Gastrocnemius medialis (tissue), 4 donors: Measurements from ENCODE around the gene RNASE13.

Experiments
- CTCF ChIP-seq, 5 experiments: fragments of 450-650 bp in 3 of 5; fragments of 200-600 bp in 2 of 5; sonication (generic) in 2 of 5; IDR thresholded peaks in 4 of 5; conservative IDR thresholded peaks in 1 of 5; 1 replicate in 4 of 5; 2 replicates in 1 of 5; pipeline ENCODE4 v1.5.1; 2016 to 2019; ENCODE audit warnings: antibody characterized with exemption in 5 of 5, mild to moderate bottlenecking in 3 of 5, moderate library complexity in 3 of 5
- POLR2A ChIP-seq, 2 donors: fragments of 450-650 bp; IDR thresholded peaks; one replicate each; pipeline ENCODE4 v1.6.1; 2017; ENCODE audit warnings: antibody characterized with exemption in 2 of 2, mild to moderate bottlenecking in 2 of 2, moderate library complexity in 2 of 2

GRCh38 chr14:21023174-21023573 lies 11.4 kb downstream of the RNASE13 start:
- TF ChIP-seq CTCF (IDR thresholded peaks at IDR 0.05 in 4 of 5, conservative IDR thresholded peaks at IDR 0.05 in 1 of 5) (no peak), POLR2A (IDR thresholded peaks at IDR 0.05) (no peak)
